ENCODE results near the gene PRKCE.

PRKCE gene

GRCh38 chr2:46003903-46004473 is 352.5 kb downstream of the PRKCE start:
- no peak for DNase-seq (ENCODE audit: low read depth in 2 of 3, low spot score in 2 of 3)

GRCh38 chr2:46006473-46007025 is 355.1 kb downstream of the PRKCE start:
- no peak for DNase-seq (ENCODE audit: low read depth in 2 of 3, low spot score in 2 of 3)

GRCh38 chr2:46007412-46007811 is 355.9 kb downstream of the PRKCE start:
- no peak for DNase-seq (ENCODE audit: low read depth in 2 of 3, low spot score in 2 of 3)

- no peak for DNase-seq (ENCODE audit: low read depth in 2 of 3, low spot score in 2 of 3)
Observed at GRCh38 chr2:46008091-46008870, 356.8 kb downstream of the PRKCE start.

- no peak for DNase-seq (ENCODE audit: low read depth in 2 of 3, low spot score in 2 of 3)
Observed at GRCh38 chr2:46009315-46009714, 357.8 kb downstream of the PRKCE start.

- no peak for DNase-seq (ENCODE audit: low read depth in 2 of 3, low spot score in 2 of 3)
Observed at GRCh38 chr2:46009772-46010171, 358.3 kb downstream of the PRKCE start.

GRCh38 chr2:46010223-46010924 is 358.9 kb downstream of the PRKCE start:
- DNase-seq (ENCODE audit: low read depth in 2 of 3, low spot score in 2 of 3) = no peak

- DNase-seq (ENCODE audit: low read depth in 2 of 3, low spot score in 2 of 3) = no peak
Observed at GRCh38 chr2:46010925-46011490, 359.5 kb downstream of the PRKCE start.

- DNase-seq (ENCODE audit: low read depth in 2 of 3, low spot score in 2 of 3) = no peak
Observed at GRCh38 chr2:46012618-46013240, 361.3 kb downstream of the PRKCE start.

GRCh38 chr2:46013726-46014125 is 362.3 kb downstream of the PRKCE start:
- DNase-seq (ENCODE audit: low read depth in 2 of 3, low spot score in 2 of 3) = no peak

GRCh38 chr2:46014911-46015654 is 363.6 kb downstream of the PRKCE start:
- DNase-seq (ENCODE audit: low read depth in 2 of 3, low spot score in 2 of 3) = no peak

- no peak for DNase-seq (ENCODE audit: low read depth in 2 of 3, low spot score in 2 of 3)
Observed at GRCh38 chr2:46015671-46016070, 364.2 kb downstream of the PRKCE start.

- DNase-seq (ENCODE audit: low read depth in 2 of 3, low spot score in 2 of 3) = no peak
Observed at GRCh38 chr2:46016091-46016490, 364.6 kb downstream of the PRKCE start.

GRCh38 chr2:46018773-46019591 is 367.5 kb downstream of the PRKCE start:
- no peak for DNase-seq (ENCODE audit: low read depth in 2 of 3, low spot score in 2 of 3)

- DNase-seq (ENCODE audit: low read depth in 2 of 3, low spot score in 2 of 3) = no peak
Observed at GRCh38 chr2:46020416-46020815, 368.9 kb downstream of the PRKCE start.

GRCh38 chr2:46023165-46023854 is 371.8 kb downstream of the PRKCE start:
- DNase-seq (ENCODE audit: low read depth in 2 of 3, low spot score in 2 of 3) = no peak

GRCh38 chr2:46024146-46024779 is 372.8 kb downstream of the PRKCE start:
- DNase-seq (ENCODE audit: low read depth in 2 of 3, low spot score in 2 of 3) = no peak

- DNase-seq (ENCODE audit: low read depth in 2 of 3, low spot score in 2 of 3) = no peak
Observed at GRCh38 chr2:46025081-46025480, 373.6 kb downstream of the PRKCE start.

GRCh38 chr2:46025676-46026075 is 374.2 kb downstream of the PRKCE start:
- no peak for DNase-seq (ENCODE audit: low read depth in 2 of 3, low spot score in 2 of 3)
